AG09309 (cell line): ENCODE results near the gene TSC22D4.
"Not testable (repeated sequence)": the region's sequence is repeated elsewhere in the genome, so short reads cannot be mapped to it uniquely, and the experiment has no call there.

Experiments used
- DNase-seq: peaks from one replicate; pipeline ENCODE4 v3.0.0-alpha.2; 2010; ENCODE audit warnings: low read depth
- H3K4me3 ChIP-seq: 2 replicates; pipeline ENCODE4 v1.5.1; 2011; ENCODE audit warnings: mild to moderate bottlenecking, low read depth, low read length, moderate library complexity; ENCODE audit not compliant: control insufficient read depth
- CTCF ChIP-seq: IDR thresholded peaks from 2 replicates; pipeline ENCODE4 v1.5.1; 2011; ENCODE audit warnings: mild to moderate bottlenecking, low read depth, low read length, inconsistent platforms; ENCODE audit not compliant: insufficient read depth, control insufficient read depth; ENCODE audit errors: missing control alignments

Gene TSC22D4

GRCh38 chr7:100464791-100465190 is 14.2 kb downstream of the TSC22D4 start:
- no peak for DNase-seq
- TF ChIP-seq CTCF: no peak
- no peak overlapping the region for H3K4me3 ChIP-seq

- no peak for DNase-seq
- H3K4me3 ChIP-seq: no peak within 1 kb of the TSS
- TF ChIP-seq CTCF: no peak
These were observed 14.8 kb downstream of the TSC22D4 start, which contains the start of gene SPACDR for GRCh38 chr7:100464210-100464660. SPACDR (minus strand) TSS chr7:100464260; CDS start chr7:100464025, 235 bp downstream.

DNA sequence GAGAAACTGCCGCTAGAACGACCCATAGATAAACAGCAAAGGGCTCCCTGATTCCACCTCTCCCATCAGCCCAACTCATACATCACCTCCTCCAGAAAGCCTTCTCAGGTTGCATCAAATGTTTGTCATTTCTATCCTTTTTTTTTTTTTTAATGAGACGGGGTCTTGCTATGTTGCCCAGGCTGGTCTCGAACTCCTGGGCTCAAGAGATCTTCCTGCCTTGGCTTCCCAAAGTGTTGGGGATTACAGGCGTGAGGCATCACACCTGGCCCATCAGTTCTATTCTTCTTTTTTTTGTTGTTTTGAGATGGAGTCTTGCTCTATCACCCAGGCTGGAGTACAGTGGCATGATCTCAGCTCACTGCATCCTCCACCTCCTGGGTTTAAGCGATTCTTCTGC is 22.0 kb downstream of the TSC22D4 start:
- DNase-seq: no peak
- no peak for TF ChIP-seq CTCF
- no peak overlapping the region for H3K4me3 ChIP-seq

DNA sequence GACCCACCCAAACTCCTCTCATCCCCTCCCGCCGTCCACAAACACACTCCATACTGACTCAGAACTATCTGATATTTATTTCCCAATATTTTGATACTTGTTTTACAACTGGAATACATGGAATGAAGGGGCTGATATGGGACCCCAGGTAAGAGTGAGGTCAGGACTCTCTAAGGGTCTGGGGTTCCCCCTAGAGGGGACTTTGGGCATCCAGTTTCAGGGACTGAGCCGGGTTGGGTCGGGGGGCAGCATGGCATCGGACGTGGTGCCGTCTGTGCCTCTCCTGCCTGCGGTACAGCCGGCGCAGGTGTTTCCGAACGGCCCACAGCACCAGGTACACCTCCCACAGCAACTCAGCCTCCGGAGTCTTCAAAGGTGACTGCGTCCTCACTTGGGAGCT is 22.5 kb downstream of the TSC22D4 start:
- no peak for DNase-seq
- no peak for TF ChIP-seq CTCF
- no peak overlapping the region for H3K4me3 ChIP-seq

GRCh38 chr7:100455206-100455605 is 23.8 kb downstream of the TSC22D4 start:
- no peak for DNase-seq
- no peak overlapping the region for H3K4me3 ChIP-seq
- no peak for TF ChIP-seq CTCF

- not testable (repeated sequence) for DNase-seq, H3K4me3 ChIP-seq
These were observed 25.2 kb downstream of the TSC22D4 start for GRCh38 chr7:100453854-100454253.

GRCh38 chr7:100452513-100452912 is 26.5 kb downstream of the TSC22D4 start:
- no peak for TF ChIP-seq CTCF
- no peak overlapping the region for H3K4me3 ChIP-seq
- no peak for DNase-seq
